NT2/D1 (cell line): ENCODE data around the gene TMEM244.

ENCODE experiments used
- SUZ12 ChIP-seq: IDR thresholded peaks from 2 replicates; pipeline ENCODE4 v1.6.1; 2011; ENCODE audit not compliant: insufficient read length, insufficient read depth; ENCODE audit errors: extremely low read depth
- YY1 ChIP-seq: IDR thresholded peaks from 2 replicates; pipeline ENCODE4 v1.6.1; 2011; ENCODE audit not compliant: insufficient read length, insufficient read depth
- ZNF274 ChIP-seq: IDR thresholded peaks from 2 replicates; pipeline ENCODE4 v1.6.1; 2011; ENCODE audit warnings: mild to moderate bottlenecking, low read depth, low read length

DNA sequence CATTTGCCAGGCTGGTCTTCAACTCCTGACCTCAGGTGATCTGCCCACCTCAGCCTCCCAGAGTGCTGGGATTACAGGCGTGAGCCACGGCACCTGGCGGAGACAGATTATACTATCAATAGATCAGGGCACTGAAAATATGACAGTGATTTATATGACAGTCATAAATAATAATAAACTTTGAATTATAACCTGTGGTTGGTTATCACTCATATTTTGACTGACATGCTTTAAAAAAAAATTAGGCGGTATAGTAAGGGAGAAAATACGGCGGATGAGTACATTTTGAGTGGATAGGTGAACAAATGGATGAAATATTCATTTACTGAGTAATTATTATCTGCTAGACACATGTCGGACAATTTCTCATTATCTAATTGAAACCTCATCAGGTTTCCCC, 28.8 kb downstream of the TMEM244 start:
- no peak for TF ChIP-seq SUZ12
- TF ChIP-seq ZNF274: no peak
- no peak for TF ChIP-seq YY1
